Bronchial epithelial cell (primary cell): Measurements from ENCODE around the gene ARHGEF25. TPM values are rescaled to one million over a fixed set of nuclear protein-coding genes. Genes with fewer than 3 reads are reported as not detected.
"Not testable (repeated sequence)": the region's sequence is repeated elsewhere in the genome, so short reads cannot be mapped to it uniquely, and the experiment has no call there.

Source experiments
- DNase-seq: peaks from one replicate; pipeline ENCODE4 v3.0.0-alpha.2; 2010; ENCODE audit warnings: low read depth
- FAIRE-seq: peaks from 2 replicates; lab custom pipeline; 2011; peaks lifted over from hg19 to GRCh38; lab: Jason Lieb, UNC
- H3K27me3 ChIP-seq: 2 replicates; pipeline ENCODE4 v1.5.1; 2011; ENCODE audit warnings: low read length; ENCODE audit not compliant: control insufficient read depth, insufficient read depth
- H3K36me3 ChIP-seq: 2 replicates; pipeline ENCODE4 v1.5.1; 2011; ENCODE audit warnings: low read length; ENCODE audit not compliant: control insufficient read depth, insufficient read depth
- H3K4me3 ChIP-seq: 2 replicates; pipeline ENCODE4 v1.5.1; 2011; ENCODE audit warnings: mild to moderate bottlenecking, low read depth, low read length, control low read depth
- total RNA-seq: library from RNA; depleted of rRNA; stranded (reverse); fragments of >200 nt; gene quantifications from 2 replicates; pipeline ENCODE4 v1.2.1, GENCODE V29; 2014
- TF ChIP-seq, protein P1 (sequence below): IDR thresholded peaks from 2 replicates; pipeline ENCODE4 v1.5.1; 2011; ENCODE audit warnings: mild to moderate bottlenecking, moderate library complexity, low read length, control low read depth, inconsistent platforms; ENCODE audit not compliant: insufficient read depth, severe bottlenecking

ARHGEF25 gene
- total RNA-seq, 1 donor from 2014 or later: 0.53 TPM

DNA sequence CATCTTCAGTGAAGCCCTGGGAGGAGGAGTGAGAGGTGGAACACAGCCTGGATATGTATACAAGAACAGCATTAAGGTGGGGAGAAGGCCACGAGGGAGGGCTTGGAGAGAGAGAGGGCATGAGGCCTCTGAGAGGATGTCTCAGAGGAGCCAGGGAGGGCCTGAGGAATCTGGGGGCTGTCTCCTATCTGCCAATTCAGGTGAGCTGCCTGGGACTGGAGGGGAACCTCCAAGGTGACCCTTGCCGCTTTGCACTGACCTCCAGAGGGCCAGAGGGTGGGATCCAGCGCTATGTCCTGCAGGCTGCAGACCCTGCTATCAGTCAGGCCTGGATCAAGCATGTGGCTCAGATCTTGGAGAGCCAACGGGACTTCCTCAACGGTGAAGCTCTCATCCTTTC lies 4.4 kb downstream of the ARHGEF25 start:
- no peak for DNase-seq
- TF ChIP-seq, protein P1, sequence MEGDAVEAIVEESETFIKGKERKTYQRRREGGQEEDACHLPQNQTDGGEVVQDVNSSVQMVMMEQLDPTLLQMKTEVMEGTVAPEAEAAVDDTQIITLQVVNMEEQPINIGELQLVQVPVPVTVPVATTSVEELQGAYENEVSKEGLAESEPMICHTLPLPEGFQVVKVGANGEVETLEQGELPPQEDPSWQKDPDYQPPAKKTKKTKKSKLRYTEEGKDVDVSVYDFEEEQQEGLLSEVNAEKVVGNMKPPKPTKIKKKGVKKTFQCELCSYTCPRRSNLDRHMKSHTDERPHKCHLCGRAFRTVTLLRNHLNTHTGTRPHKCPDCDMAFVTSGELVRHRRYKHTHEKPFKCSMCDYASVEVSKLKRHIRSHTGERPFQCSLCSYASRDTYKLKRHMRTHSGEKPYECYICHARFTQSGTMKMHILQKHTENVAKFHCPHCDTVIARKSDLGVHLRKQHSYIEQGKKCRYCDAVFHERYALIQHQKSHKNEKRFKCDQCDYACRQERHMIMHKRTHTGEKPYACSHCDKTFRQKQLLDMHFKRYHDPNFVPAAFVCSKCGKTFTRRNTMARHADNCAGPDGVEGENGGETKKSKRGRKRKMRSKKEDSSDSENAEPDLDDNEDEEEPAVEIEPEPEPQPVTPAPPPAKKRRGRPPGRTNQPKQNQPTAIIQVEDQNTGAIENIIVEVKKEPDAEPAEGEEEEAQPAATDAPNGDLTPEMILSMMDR: no peak
- Histone ChIP-seq H3K4me3 (no peak overlapping the region), H3K36me3 (no peaks in the 10 kb centered on the region), H3K27me3 (peaks cover 31% of the 10 kb centered on the region)
- peak; percentile 36 for FAIRE-seq

DNA sequence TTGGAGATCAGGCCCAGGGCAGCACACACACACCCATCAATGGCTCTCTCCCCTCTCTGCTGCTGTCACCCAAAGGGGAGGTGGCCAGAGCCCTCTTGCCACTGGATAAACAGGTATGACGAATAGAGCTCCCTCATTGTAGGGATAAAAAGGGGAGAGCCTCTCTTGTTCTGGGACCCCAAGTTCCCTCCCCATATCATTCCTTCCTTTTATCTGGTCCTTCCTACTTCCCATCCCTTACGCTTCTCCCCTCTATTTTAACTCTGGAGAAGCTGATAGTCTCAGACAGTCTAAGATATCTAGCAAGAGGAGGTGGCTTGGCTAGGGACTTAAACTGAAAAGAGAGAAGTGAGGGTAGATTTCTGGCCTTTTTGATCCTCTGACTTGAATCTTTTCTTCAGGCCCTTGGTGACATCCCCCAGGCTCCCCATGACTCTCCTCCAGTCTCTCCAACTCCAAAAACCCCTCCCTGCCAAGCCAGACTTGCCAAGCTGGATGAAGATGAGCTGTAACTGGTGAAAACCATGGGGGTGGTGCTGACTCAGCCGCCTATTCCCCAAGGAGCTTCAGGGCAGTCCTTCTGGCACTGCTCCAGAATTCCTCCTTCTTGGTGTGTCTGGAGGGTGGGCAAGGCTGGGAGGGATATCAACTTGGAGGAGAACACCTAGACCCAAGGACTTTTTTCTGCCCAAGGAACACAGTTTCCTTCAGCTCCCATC lies 5.3 kb downstream of the ARHGEF25 start:
- FAIRE-seq: no peak

GRCh38 chr12:57617942-57618341 lies 6.7 kb downstream of the ARHGEF25 start:
- Histone ChIP-seq H3K36me3 (no peaks in the 10 kb centered on the region), H3K4me3 (no peak overlapping the region), H3K27me3 (peaks cover 41% of the 10 kb centered on the region)
- no peak for FAIRE-seq
- DNase-seq: no peak
- TF ChIP-seq, protein P1: no peak

More for the DNA sequence above, 5.3 kb downstream of the ARHGEF25 start:
- Histone ChIP-seq H3K36me3 (no peaks in the 10 kb centered on the region), H3K4me3 (no peak overlapping the region), H3K27me3 (peaks cover 37% of the 10 kb centered on the region)
- DNase-seq: peak; percentile 72
- TF ChIP-seq, protein P1: no peak

DNA sequence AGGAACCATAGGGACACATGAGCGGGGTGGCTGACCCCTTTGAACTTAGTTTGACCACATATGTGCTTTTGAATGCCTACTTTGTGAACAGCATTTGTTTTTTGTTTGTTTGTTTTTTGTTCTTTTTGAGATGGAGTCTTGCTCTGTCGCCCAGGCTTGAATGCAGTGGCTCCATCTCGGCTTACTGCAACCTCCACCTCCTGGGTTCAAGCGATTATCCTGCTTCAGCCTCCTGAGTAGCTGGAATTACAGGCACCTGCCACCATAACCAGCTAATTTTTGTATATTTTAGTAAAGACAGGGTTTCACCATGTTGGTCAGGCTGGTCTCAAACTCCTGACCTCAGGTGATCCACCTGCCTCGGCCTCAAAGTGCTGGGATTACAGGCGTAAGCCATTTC lies 7.2 kb downstream of the ARHGEF25 start:
- not testable (repeated sequence) for H3K4me3 ChIP-seq, DNase-seq, H3K36me3 ChIP-seq, FAIRE-seq
- H3K27me3 ChIP-seq: peaks cover 39% of the 10 kb centered on the region

- FAIRE-seq (no peak), DNase-seq (no peak)
- Histone ChIP-seq H3K27me3 (peaks cover 41% of the 10 kb centered on the region), H3K36me3 (no peaks in the 10 kb centered on the region), H3K4me3 (no peak overlapping the region)
- TF ChIP-seq, protein P1: no peak
Measured at GRCh38 chr12:57618966-57619433, 7.8 kb downstream of the ARHGEF25 start.

DNA sequence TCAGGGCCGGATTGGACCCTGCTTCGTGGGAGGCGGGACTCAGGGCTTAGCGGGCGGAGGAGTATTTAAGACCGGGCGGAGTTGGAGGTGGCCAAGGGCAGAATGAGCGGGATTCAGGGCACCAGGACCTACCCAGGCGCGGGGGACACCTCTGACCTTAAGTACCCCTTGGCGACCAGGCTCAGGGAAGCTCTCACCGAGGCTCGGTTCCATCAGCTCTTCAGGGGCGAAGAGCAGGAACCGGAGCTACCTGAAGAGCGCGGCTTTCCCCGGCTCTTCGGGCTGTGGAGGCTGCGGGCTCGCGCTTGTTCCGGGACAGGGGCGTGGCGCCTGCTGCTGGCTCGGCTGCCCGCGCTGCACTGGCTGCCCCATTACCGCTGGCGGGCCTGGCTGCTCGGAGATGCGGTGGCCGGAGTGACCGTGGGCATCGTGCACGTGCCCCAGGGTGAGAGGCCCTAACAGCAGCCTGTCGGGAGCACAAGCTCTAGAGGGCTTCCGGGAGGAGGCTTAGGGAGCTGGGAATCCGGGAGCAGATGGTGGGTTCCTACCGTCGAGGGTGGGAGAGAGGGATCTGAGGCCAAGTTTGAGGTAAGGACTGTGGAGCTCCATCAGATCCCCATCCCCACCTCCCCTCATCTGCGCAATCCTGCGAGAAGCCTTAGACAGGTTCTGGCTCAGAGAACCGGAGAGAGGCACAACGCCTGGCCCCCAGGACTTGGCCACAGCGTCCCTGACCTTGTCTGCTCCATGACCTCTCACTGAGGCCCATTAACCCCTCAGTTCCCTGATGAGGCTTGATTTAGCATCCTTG lies 8.4 kb downstream of the ARHGEF25 start:
- Histone ChIP-seq H3K4me3 (no peak overlapping the region), H3K36me3 (no peaks in the 10 kb centered on the region), H3K27me3 (peaks cover 43% of the 10 kb centered on the region)
- no peak for FAIRE-seq
- TF ChIP-seq, protein P1: no peak
- no peak for DNase-seq
